ENCODE data around the gene ITGB6.

GRCh38 chr2:160125828-160126227 is 74.2 kb downstream of the ITGB6 start:
- TF ChIP-seq ZFX (IDR thresholded peaks at IDR 0.05) (no peak), CTCF (conservative IDR thresholded peaks at IDR 0.05) (no peak)

Data from C4-2B (cell line).